Vagina (tissue), 2 donors: Measurements from ENCODE around the gene IL17RC. TPM values are rescaled to one million over a fixed set of nuclear protein-coding genes. Genes with fewer than 3 reads are reported as not detected.
A peak's percentile ranks its signal among the peaks of the same experiment; 100 is the strongest.

Experiments used
- DNase-seq, 2 donors: peaks; one replicate each; pipeline ENCODE4 v3.0.0-alpha.2; 2017; ENCODE audit errors: extremely low spot score in 2 of 2
- H3K27ac ChIP-seq: fragments of 200-600 bp; sonication (generic); one replicate; pipeline ENCODE4 v1.5.1; 2019
- H3K27me3 ChIP-seq: fragments of 200-600 bp; sonication (generic); one replicate; pipeline ENCODE4 v1.5.1; 2019
- H3K36me3 ChIP-seq, 2 donors: fragments of 200-600 bp; sonication (generic); one replicate each; pipeline ENCODE4 v1.5.1; 2017 to 2019
- H3K4me1 ChIP-seq: fragments of 200-600 bp; sonication (generic); one replicate; pipeline ENCODE4 v1.5.1; 2019
- H3K4me3 ChIP-seq, 2 donors: fragments of 200-600 bp; sonication (generic); 1 replicate in 1 of 2; 2 replicates in 1 of 2; pipeline ENCODE4 v1.5.1; 2016 to 2019
- H3K9me3 ChIP-seq: fragments of 200-600 bp; sonication (generic); one replicate; pipeline ENCODE4 v1.5.1; 2019
- POLR2A ChIP-seq, 2 donors: fragments of 450-650 bp; IDR thresholded peaks; one replicate each; pipeline ENCODE4 v1.6.1; 2017; ENCODE audit warnings: antibody characterized with exemption in 2 of 2, mild to moderate bottlenecking in 2 of 2, moderate library complexity in 2 of 2
- POLR2AphosphoS5 ChIP-seq, 2 donors: sonication (generic); formaldehyde crosslinking; IDR thresholded peaks; one replicate each; pipeline ENCODE4 v1.9.0; 2017; ENCODE audit warnings: antibody characterized with exemption in 2 of 2, mild to moderate bottlenecking in 2 of 2, low read depth in 1 of 2; ENCODE audit not compliant: insufficient read depth in 1 of 2
- intact Hi-C: fragments of 100-400 bp; cut with DNase I; formaldehyde crosslinking; loops from one replicate; pipeline ENCODE4 v1.15.1; 2023
- total RNA-seq: library from RNA; depleted of rRNA; stranded (reverse); fragments of >200 nt; gene quantifications from one replicate; pipeline ENCODE4 v1.2.3, GENCODE V29; 2016
- TF ChIP-seq, protein P1 (sequence below), 3 experiments: fragments of 450-650 bp in 2 of 3; fragments of 200-600 bp in 1 of 3; sonication (generic) in 1 of 3; IDR thresholded peaks; one replicate each; pipeline ENCODE4 v1.5.1; 2017 to 2019; ENCODE audit warnings: antibody characterized with exemption in 3 of 3, mild to moderate bottlenecking in 2 of 3, moderate library complexity in 2 of 3

The IL17RC gene
- total RNA-seq, 1 donor from 2014 or later = 66.3 TPM

DNA sequence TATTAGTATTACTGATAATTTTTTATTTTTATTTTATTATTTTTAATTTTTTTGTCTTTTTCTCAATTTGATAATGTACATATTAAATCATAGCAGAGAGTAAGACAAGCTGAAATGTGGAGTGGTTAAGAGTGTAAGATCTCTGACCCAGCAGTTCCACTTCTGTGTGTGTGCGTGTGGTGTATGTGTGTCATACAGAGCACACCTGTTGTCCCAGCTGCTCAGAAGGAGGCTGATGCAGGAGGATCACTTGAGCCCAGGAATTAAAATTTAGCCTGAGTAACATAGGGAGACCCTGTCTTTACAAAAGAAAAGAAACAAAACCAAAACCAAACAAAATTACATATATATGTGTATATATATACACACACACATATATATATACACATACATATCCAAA lies 35.5 kb upstream of the IL17RC start:
- Histone ChIP-seq H3K36me3 (no peaks in the 10 kb centered on the region), H3K9me3 (no peaks in the 10 kb centered on the region), H3K27ac (no peak overlapping the region), H3K4me3 (no peak overlapping the region), H3K4me1 (peaks cover 34% of the 10 kb centered on the region), H3K27me3 (no peaks in the 10 kb centered on the region)
- no peak for DNase-seq
- intact Hi-C loops = no loop called here
- TF ChIP-seq POLR2AphosphoS5 (IDR thresholded peaks at IDR 0.05; ENCODE audit: insufficient read depth in 1 of 2, low read depth in 1 of 2) (no peak), POLR2A (IDR thresholded peaks at IDR 0.05) (no peak)
- TF ChIP-seq, protein P1, sequence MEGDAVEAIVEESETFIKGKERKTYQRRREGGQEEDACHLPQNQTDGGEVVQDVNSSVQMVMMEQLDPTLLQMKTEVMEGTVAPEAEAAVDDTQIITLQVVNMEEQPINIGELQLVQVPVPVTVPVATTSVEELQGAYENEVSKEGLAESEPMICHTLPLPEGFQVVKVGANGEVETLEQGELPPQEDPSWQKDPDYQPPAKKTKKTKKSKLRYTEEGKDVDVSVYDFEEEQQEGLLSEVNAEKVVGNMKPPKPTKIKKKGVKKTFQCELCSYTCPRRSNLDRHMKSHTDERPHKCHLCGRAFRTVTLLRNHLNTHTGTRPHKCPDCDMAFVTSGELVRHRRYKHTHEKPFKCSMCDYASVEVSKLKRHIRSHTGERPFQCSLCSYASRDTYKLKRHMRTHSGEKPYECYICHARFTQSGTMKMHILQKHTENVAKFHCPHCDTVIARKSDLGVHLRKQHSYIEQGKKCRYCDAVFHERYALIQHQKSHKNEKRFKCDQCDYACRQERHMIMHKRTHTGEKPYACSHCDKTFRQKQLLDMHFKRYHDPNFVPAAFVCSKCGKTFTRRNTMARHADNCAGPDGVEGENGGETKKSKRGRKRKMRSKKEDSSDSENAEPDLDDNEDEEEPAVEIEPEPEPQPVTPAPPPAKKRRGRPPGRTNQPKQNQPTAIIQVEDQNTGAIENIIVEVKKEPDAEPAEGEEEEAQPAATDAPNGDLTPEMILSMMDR (IDR thresholded peaks at IDR 0.05) = no peak

DNA sequence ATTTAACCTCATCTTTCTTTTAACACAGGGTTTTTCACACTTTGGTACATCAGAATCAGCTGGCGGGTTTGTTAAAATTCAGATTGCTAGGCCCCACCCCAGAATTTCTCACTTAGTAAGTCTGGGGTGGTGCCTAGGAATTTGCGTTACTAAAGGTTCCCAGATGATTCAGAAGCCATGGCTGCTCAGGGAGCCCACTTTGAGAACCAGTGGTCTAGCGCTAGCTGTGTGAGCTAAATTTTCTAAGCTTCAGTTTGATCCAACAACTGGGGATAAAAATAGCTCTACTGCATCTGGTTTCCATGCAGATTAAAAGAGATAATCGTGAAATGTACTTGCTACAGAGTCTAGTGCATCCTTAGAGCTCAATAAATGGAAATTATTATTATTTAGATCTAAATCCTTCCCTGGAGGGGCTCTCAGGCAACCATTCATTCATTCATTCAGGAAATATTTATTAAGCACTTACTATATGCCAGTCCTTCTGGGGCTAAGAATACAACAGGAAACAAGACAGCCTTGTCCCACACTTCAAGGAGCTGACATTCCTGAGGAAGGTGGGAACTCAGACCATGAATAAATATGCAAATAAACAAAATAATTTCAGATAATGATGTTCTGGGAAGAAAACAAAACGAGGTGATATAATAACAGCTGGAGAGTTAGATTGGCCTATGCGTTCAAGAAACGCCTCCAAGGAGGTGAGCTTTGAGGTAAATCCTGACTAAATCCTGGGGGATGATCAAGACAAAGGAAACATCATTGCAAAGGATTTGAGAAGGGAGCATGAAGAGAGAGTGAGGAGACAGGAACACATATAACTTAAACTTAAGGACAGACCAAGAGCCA lies 33.0 kb upstream of the IL17RC start:
- no peaks in the 10 kb centered on the region for H3K9me3 ChIP-seq
- no peaks in the 10 kb centered on the region for H3K27me3 ChIP-seq
- no peak overlapping the region for H3K4me3 ChIP-seq
- H3K27ac ChIP-seq = peak overlapping the region; percentile 72
- intact Hi-C loops = no loop called here
- no peaks in the 10 kb centered on the region for H3K36me3 ChIP-seq
- TF ChIP-seq POLR2A (IDR thresholded peaks at IDR 0.05) = no peak
- TF ChIP-seq, protein P1 (IDR thresholded peaks at IDR 0.05) = no peak
- no peak for TF ChIP-seq POLR2AphosphoS5 (IDR thresholded peaks at IDR 0.05; ENCODE audit: insufficient read depth in 1 of 2, low read depth in 1 of 2)
- peaks cover 34% of the 10 kb centered on the region for H3K4me1 ChIP-seq
- no peak for DNase-seq

DNA sequence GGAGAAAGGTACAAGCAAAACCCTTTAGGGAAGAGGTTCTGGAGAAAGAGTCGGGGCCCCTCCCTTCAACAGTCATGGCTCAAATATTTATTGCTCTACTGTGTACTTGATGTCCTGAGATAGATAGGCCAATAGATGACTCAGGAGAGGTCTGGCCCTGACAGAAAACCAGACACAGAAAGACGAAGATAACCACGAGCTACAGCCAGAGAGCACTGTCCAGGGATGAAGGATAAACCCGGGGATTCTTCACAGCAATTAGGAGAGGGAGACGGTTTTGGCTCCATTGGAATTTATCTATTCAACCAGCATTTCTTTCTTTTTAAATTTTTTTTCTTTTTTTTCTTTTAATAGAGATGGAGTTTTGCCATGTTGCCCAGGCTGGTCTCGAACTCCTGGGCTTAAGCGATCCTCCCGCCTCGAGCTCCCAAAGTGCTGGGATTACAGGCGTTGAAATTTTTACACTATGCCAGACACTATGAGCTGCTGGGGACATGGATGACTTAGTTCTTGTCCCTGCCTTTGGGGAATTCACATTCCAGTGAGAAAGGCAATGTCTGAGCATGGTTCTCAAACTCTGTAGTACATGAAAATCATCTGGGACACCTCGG lies 32.2 kb upstream of the IL17RC start:
- Histone ChIP-seq H3K4me1 (peaks cover 30% of the 10 kb centered on the region), H3K36me3 (no peaks in the 10 kb centered on the region), H3K4me3 (no peak overlapping the region), H3K9me3 (no peaks in the 10 kb centered on the region), H3K27me3 (no peaks in the 10 kb centered on the region), H3K27ac (peak overlapping the region; percentile 72)
- intact Hi-C loops = no loop called here
- no peak for DNase-seq
- TF ChIP-seq, protein P1 (IDR thresholded peaks at IDR 0.05) = no peak
- TF ChIP-seq POLR2AphosphoS5 (IDR thresholded peaks at IDR 0.05; ENCODE audit: insufficient read depth in 1 of 2, low read depth in 1 of 2) (peak in 1 of 2 donors; percentile 84), POLR2A (IDR thresholded peaks at IDR 0.05) (no peak)

DNA sequence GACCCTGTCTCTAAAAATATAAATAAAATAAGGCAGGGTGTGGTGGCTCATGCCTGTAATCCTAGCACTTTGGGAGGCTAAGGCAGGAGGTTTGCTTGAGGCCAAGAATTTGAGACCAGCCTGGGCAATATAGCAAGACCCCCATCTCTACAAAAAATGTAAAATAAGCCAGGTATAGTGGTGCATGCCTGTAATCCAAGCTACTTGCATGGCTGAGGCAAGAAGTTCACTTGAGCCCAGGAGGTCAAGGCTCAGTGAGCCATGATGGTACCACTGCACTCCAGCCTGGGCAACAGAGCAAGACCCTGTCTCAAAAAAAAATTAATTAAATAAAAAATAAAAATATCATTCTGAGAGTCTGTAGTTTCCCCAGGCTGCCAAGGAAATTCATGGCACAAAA lies 30.6 kb upstream of the IL17RC start:
- H3K4me3 ChIP-seq = no peak overlapping the region
- H3K27me3 ChIP-seq = no peaks in the 10 kb centered on the region
- intact Hi-C loops = no loop called here
- H3K36me3 ChIP-seq = no peaks in the 10 kb centered on the region
- H3K9me3 ChIP-seq = no peaks in the 10 kb centered on the region
- peaks cover 31% of the 10 kb centered on the region for H3K4me1 ChIP-seq
- H3K27ac ChIP-seq = no peak overlapping the region
- no peak for DNase-seq
- TF ChIP-seq, protein P1 (IDR thresholded peaks at IDR 0.05) = no peak
- TF ChIP-seq POLR2A (IDR thresholded peaks at IDR 0.05) (no peak), POLR2AphosphoS5 (IDR thresholded peaks at IDR 0.05; ENCODE audit: insufficient read depth in 1 of 2, low read depth in 1 of 2) (no peak)

DNA sequence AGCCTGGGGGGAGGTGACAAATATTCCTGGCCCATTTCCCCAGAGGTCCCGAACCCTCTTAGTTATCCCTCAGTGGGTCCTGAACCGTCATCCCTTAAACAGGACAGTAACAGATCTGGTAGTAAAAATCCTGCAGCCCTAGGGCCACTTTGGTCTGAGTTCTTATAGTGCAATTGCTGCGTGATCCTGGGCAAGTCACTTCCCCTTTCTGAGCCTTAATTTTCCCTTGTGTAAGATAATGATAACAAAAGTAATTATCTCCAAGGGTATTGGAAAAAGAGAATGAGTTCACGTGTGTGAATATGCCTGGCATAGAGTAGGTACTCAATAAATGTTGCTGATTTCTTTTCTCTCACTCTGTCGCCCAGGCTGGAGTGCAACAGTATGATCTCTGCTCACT lies 29.4 kb upstream of the IL17RC start:
- TF ChIP-seq, protein P1 (IDR thresholded peaks at IDR 0.05) = no peak
- no peak for TF ChIP-seq POLR2AphosphoS5 (IDR thresholded peaks at IDR 0.05; ENCODE audit: insufficient read depth in 1 of 2, low read depth in 1 of 2)
- TF ChIP-seq POLR2A (IDR thresholded peaks at IDR 0.05) = no peak
- DNase-seq = no peak
- Histone ChIP-seq H3K36me3 (peaks cover 0 to 6% of the 10 kb centered on the region in 2 donors), H3K27me3 (no peaks in the 10 kb centered on the region), H3K4me1 (peaks cover 43% of the 10 kb centered on the region), H3K27ac (no peak overlapping the region), H3K9me3 (no peaks in the 10 kb centered on the region), H3K4me3 (no peak overlapping the region)
- intact Hi-C loops = no loop called here
